HG02642 (cell line): Measurements from ENCODE around the gene ABHD14A.
A peak's percentile ranks its signal among the peaks of the same experiment; 100 is the strongest.

Experiments
- ATAC-seq: cut with Tn5 transposase; IDR thresholded peaks from one replicate; pipeline ENCODE4 v1.9.1; 2021; ENCODE audit warnings: mild to moderate bottlenecking; ENCODE audit not compliant: unreplicated experiment, poor library complexity

The ABHD14A gene

GRCh38 chr3:51940648-51941462, 34.0 kb upstream of the ABHD14A start:
- no peak for ATAC-seq

- no peak for ATAC-seq
These were observed 33.4 kb upstream of the ABHD14A start for GRCh38 chr3:51941463-51941797.

- peak; percentile 93 for ATAC-seq
These were observed 32.9 kb upstream of the ABHD14A start, which contains the start of the genes PARP3 and RRP9 for GRCh38 chr3:51941798-51942602. TSS of gene PARP3 (plus strand) at chr3:51942363. CDS start at chr3:51943356, 993 bp downstream. TSS of gene RRP9 (minus strand) at chr3:51941904. CDS start at chr3:51941867, 37 bp downstream.

GRCh38 chr3:51942603-51943450, 32.0 kb upstream of the ABHD14A start:
- ATAC-seq, result peak; percentile 23

- no peak for ATAC-seq
These were observed 31.1 kb upstream of the ABHD14A start for GRCh38 chr3:51943451-51944391.

GRCh38 chr3:51944451-51945021, 30.3 kb upstream of the ABHD14A start:
- no peak for ATAC-seq

- ATAC-seq, result no peak
These were observed 29.6 kb upstream of the ABHD14A start for GRCh38 chr3:51945031-51945840.

- no peak for ATAC-seq
These were observed 28.7 kb upstream of the ABHD14A start for GRCh38 chr3:51945926-51946705.

GRCh38 chr3:51946796-51947195, 28.1 kb upstream of the ABHD14A start:
- ATAC-seq, result no peak

- no peak for ATAC-seq
These were observed 27.5 kb upstream of the ABHD14A start for GRCh38 chr3:51947215-51947900.

- ATAC-seq, result no peak
These were observed 26.8 kb upstream of the ABHD14A start for GRCh38 chr3:51948016-51948580.

GRCh38 chr3:51949121-51949520, 25.7 kb upstream of the ABHD14A start:
- ATAC-seq, result no peak

- no peak for ATAC-seq
These were observed 24.0 kb upstream of the ABHD14A start for GRCh38 chr3:51950899-51951298.

- no peak for ATAC-seq
These were observed 21.4 kb upstream of the ABHD14A start for GRCh38 chr3:51953445-51953844.

GRCh38 chr3:51954105-51954504, 20.8 kb upstream of the ABHD14A start:
- no peak for ATAC-seq

GRCh38 chr3:51954713-51955112, 20.2 kb upstream of the ABHD14A start:
- no peak for ATAC-seq
